ENCODE results near the gene STAM.

STAM gene

GRCh38 chr10:17644485-17644943 lies 563 bp downstream of the STAM start:
- peak; percentile 28 for DNase-seq (ENCODE audit: low spot score)
- in situ Hi-C loops (cut with MboI; ENCODE audit: low sequenced_read_pairs, unreplicated experiment): no loop called here
- TF ChIP-seq CTCF (IDR thresholded peaks at IDR 0.05; ENCODE audit: borderline replicate concordance, control extremely low read depth, extremely low read depth, insufficient read depth, missing control alignments): no peak

- TF ChIP-seq CTCF (IDR thresholded peaks at IDR 0.05; ENCODE audit: borderline replicate concordance, control extremely low read depth, extremely low read depth, insufficient read depth, missing control alignments): no peak
- in situ Hi-C loops (cut with MboI; ENCODE audit: low sequenced_read_pairs, unreplicated experiment): no loop called here
- no peak for DNase-seq (ENCODE audit: low spot score)
These were observed 1.8 kb downstream of the STAM start for GRCh38 chr10:17645621-17646345.

- TF ChIP-seq CTCF (IDR thresholded peaks at IDR 0.05; ENCODE audit: borderline replicate concordance, control extremely low read depth, extremely low read depth, insufficient read depth, missing control alignments): no peak
- DNase-seq (ENCODE audit: low spot score): no peak
- in situ Hi-C loops (cut with MboI; ENCODE audit: low sequenced_read_pairs, unreplicated experiment): no loop called here
These were observed 3.4 kb downstream of the STAM start for GRCh38 chr10:17647326-17647725.

GRCh38 chr10:17648243-17649035 lies 4.5 kb downstream of the STAM start:
- no peak for TF ChIP-seq CTCF (IDR thresholded peaks at IDR 0.05; ENCODE audit: borderline replicate concordance, control extremely low read depth, extremely low read depth, insufficient read depth, missing control alignments)
- no peak for DNase-seq (ENCODE audit: low spot score)
- in situ Hi-C loops (cut with MboI; ENCODE audit: low sequenced_read_pairs, unreplicated experiment): no loop called here

GRCh38 chr10:17649052-17649451 lies 5.1 kb downstream of the STAM start:
- in situ Hi-C loops (cut with MboI; ENCODE audit: low sequenced_read_pairs, unreplicated experiment): no loop called here
- no peak for TF ChIP-seq CTCF (IDR thresholded peaks at IDR 0.05; ENCODE audit: borderline replicate concordance, control extremely low read depth, extremely low read depth, insufficient read depth, missing control alignments)
- DNase-seq (ENCODE audit: low spot score): no peak

- DNase-seq (ENCODE audit: low spot score): no peak
- in situ Hi-C loops (cut with MboI; ENCODE audit: low sequenced_read_pairs, unreplicated experiment): no loop called here
- no peak for TF ChIP-seq CTCF (IDR thresholded peaks at IDR 0.05; ENCODE audit: borderline replicate concordance, control extremely low read depth, extremely low read depth, insufficient read depth, missing control alignments)
These were observed 5.9 kb downstream of the STAM start for GRCh38 chr10:17649836-17650235.

All from GM13976 (cell line).